SK-N-SH (cell line): ENCODE measurements around the gene ARFGAP1. TPM values are rescaled to one million over a fixed set of nuclear protein-coding genes. Genes with fewer than 3 reads are reported as not detected.

Experiments
- CTCF ChIA-PET: fragments of 300-600, 350-600 bp; formaldehyde crosslinking; extraction: SDS; loops from one replicate; lab custom pipeline; 2021; lab: Yijun Ruan, JAX
- POLR2A ChIA-PET: fragments of 350-600 bp; sonication (Branson Sonifier 250); formaldehyde crosslinking; extraction: SDS; loops from one replicate; lab custom pipeline; 2020; ENCODE audit warnings: antibody characterized with exemption, inconsistent platforms; lab: Yijun Ruan, JAX
- DNase-seq: peaks from one replicate; pipeline ENCODE4 v3.0.0; 2012
- H2AFZ ChIP-seq: fragments of 200-600 bp; sonication (generic); 2 replicates; pipeline ENCODE4 v1.8.1; 2016; ENCODE audit warnings: antibody characterized with exemption, mild to moderate bottlenecking, low read depth
- H3F3A ChIP-seq: fragments of 200-600 bp; sonication (generic); replicated peaks from 2 replicates; pipeline ENCODE3; 2016; ENCODE audit warnings: antibody characterized with exemption, mild to moderate bottlenecking; ENCODE audit not compliant: insufficient read depth
- H3K27ac ChIP-seq, 2 experiments: fragments of 200-500 bp in 1 of 2; fragments of 200-600 bp in 1 of 2; sonication (Bioruptor generic) in 1 of 2; sonication (generic), shearing (Covaris generic) in 1 of 2; 2 replicates each; pipeline versions ENCODE4 v1.5.1 to v1.6.1; 2014 to 2016; ENCODE audit warnings: low read depth in 2 of 2, inconsistent platforms in 1 of 2, low read length in 1 of 2, mild to moderate bottlenecking in 1 of 2, mixed read lengths in 1 of 2
- H3K27me3 ChIP-seq: fragments of 200-600 bp; sonication (generic), shearing (Covaris generic); 2 replicates; pipeline ENCODE4 v1.6.1; 2016; ENCODE audit warnings: mixed run types; ENCODE audit not compliant: insufficient read depth
- H3K36me3 ChIP-seq, 2 experiments: fragments of 200-500 bp in 1 of 2; fragments of 200-600 bp in 1 of 2; sonication (Bioruptor generic) in 1 of 2; sonication (generic) in 1 of 2; replicated peaks in 1 of 2; 2 replicates each; pipeline versions ENCODE3 to v1.5.1; 2014 to 2016; ENCODE audit warnings: low read length in 1 of 2, mild to moderate bottlenecking in 1 of 2; ENCODE audit not compliant: insufficient read depth in 2 of 2, control insufficient read depth in 1 of 2
- H3K4me1 ChIP-seq, 2 experiments: fragments of 200-500 bp in 1 of 2; fragments of 200-600 bp in 1 of 2; sonication (Bioruptor generic) in 1 of 2; sonication (generic), shearing (Covaris generic) in 1 of 2; 2 replicates each; pipeline versions ENCODE4 v1.5.1 to v1.6.1; 2014 to 2016; ENCODE audit warnings: low read depth in 1 of 2, low read length in 1 of 2, mixed run types in 1 of 2; ENCODE audit not compliant: insufficient read depth in 2 of 2, control insufficient read depth in 1 of 2
- H3K4me2 ChIP-seq: fragments of 200-600 bp; sonication (generic), shearing (Covaris generic); 2 replicates; pipeline ENCODE4 v1.6.1; 2017; ENCODE audit warnings: mixed run types
- H3K4me3 ChIP-seq, 2 experiments: fragments of 200-500 bp in 1 of 2; fragments of 200-600 bp in 1 of 2; sonication (Bioruptor generic) in 1 of 2; sonication (generic), shearing (Covaris generic) in 1 of 2; 2 replicates each; pipeline versions ENCODE4 v1.5.1 to v1.8.1; 2014 to 2016; ENCODE audit warnings: low read depth in 2 of 2, inconsistent platforms in 1 of 2, low read length in 1 of 2, mild to moderate bottlenecking in 1 of 2, mixed read lengths in 1 of 2, moderate library complexity in 1 of 2
- H3K79me2 ChIP-seq: fragments of 200-600 bp; sonication (generic); 2 replicates; pipeline ENCODE4 v1.8.1; 2017; ENCODE audit warnings: mild to moderate bottlenecking; ENCODE audit not compliant: insufficient read depth
- H3K9ac ChIP-seq: fragments of 200-600 bp; sonication (generic); 2 replicates; pipeline ENCODE4 v1.6.1; 2017; ENCODE audit warnings: mixed run types
- H3K9me2 ChIP-seq: fragments of 200-600 bp; sonication (generic); 2 replicates; pipeline ENCODE4 v1.6.1; 2017; ENCODE audit warnings: mixed run types
- H3K9me3 ChIP-seq: fragments of 200-600 bp; sonication (generic); 2 replicates; pipeline ENCODE4 v1.6.1; 2017; ENCODE audit warnings: mixed run types, mild to moderate bottlenecking, moderate library complexity
- H4K20me1 ChIP-seq: fragments of 200-600 bp; sonication (generic); 2 replicates; pipeline ENCODE4 v1.6.1; 2017; ENCODE audit warnings: mild to moderate bottlenecking, mixed run types; ENCODE audit not compliant: insufficient read depth
- EZH2phosphoT487 ChIP-seq: fragments of 200-600 bp; sonication (generic); IDR thresholded peaks from 2 replicates; pipeline ENCODE4 v1.6.1; 2017; ENCODE audit warnings: low read depth, mixed run types, mild to moderate bottlenecking, antibody characterized with exemption, moderate library complexity, borderline replicate concordance
- FOSL2 ChIP-seq: IDR thresholded peaks from 2 replicates; pipeline ENCODE4 v1.4.0; 2012; ENCODE audit warnings: low read depth, mild to moderate bottlenecking, moderate library complexity, borderline replicate concordance
- FOXM1 ChIP-seq: IDR thresholded peaks from 2 replicates; pipeline ENCODE4 v1.4.0; 2012; ENCODE audit warnings: low read depth, mild to moderate bottlenecking
- GABPA ChIP-seq: IDR thresholded peaks from 2 replicates; pipeline ENCODE4 v1.4.0; 2012; ENCODE audit warnings: low read depth, mild to moderate bottlenecking
- JUND ChIP-seq: IDR thresholded peaks from 2 replicates; pipeline ENCODE4 v1.4.0; 2012
- MXI1 ChIP-seq: IDR thresholded peaks from 2 replicates; pipeline ENCODE4 v1.6.1; 2012; ENCODE audit warnings: mild to moderate bottlenecking, low read depth, low read length, improper control_type of control experiment
- RAD21 ChIP-seq: IDR thresholded peaks from 2 replicates; pipeline ENCODE4 v1.6.1; 2012; ENCODE audit warnings: mild to moderate bottlenecking, low read length
- SIN3A ChIP-seq: IDR thresholded peaks from 2 replicates; pipeline ENCODE4 v1.6.1; 2012; ENCODE audit warnings: low read depth, mild to moderate bottlenecking, low read length, moderate library complexity, borderline replicate concordance
- TAF1 ChIP-seq: IDR thresholded peaks from 2 replicates; pipeline ENCODE4 v1.6.1; 2012; ENCODE audit warnings: low read depth, mild to moderate bottlenecking, low read length, moderate library complexity, borderline replicate concordance
- TEAD4 ChIP-seq: IDR thresholded peaks from 2 replicates; pipeline ENCODE4 v1.4.0; 2012; ENCODE audit warnings: mild to moderate bottlenecking, borderline replicate concordance; ENCODE audit not compliant: insufficient read depth
- WGBS: methylation state at CpG from one replicate; pipeline ENCODE4 v1.1.6; 2017; ENCODE audit warnings: low lambda C conversion rate; 5-methylcytosine and 5-hydroxymethylcytosine counted together
- polyA plus RNA-seq, 3 experiments: library from polyadenylated mRNA; depleted of rRNA; stranded (reverse); fragments of >200 nt; gene quantifications; 2 replicates each; pipeline ENCODE4 v1.2.3, GENCODE V29; 2012
- TF ChIP-seq, protein P1 (sequence below): fragments of 150-350 bp; IDR thresholded peaks from 2 replicates; pipeline ENCODE4 v1.6.1; 2017; ENCODE audit warnings: antibody characterized with exemption, low read length, low read depth, borderline replicate concordance
- TF ChIP-seq, protein P2 (sequence below): fragments of 200-600 bp; sonication (generic); IDR thresholded peaks from 2 replicates; pipeline ENCODE4 v1.6.1; 2017; ENCODE audit warnings: antibody characterized with exemption, mild to moderate bottlenecking, moderate library complexity
- TF ChIP-seq, protein P3 (sequence below): IDR thresholded peaks from 2 replicates; pipeline ENCODE4 v1.4.0; 2012; ENCODE audit warnings: low read depth, borderline replicate concordance
- TF ChIP-seq, protein P4 (sequence below): IDR thresholded peaks from 2 replicates; pipeline ENCODE4 v1.4.0; 2012; ENCODE audit warnings: low read depth
- TF ChIP-seq, protein P5 (sequence below): fragments of 150-350 bp; IDR thresholded peaks from 2 replicates; pipeline ENCODE4 v1.6.1; 2016; ENCODE audit warnings: mild to moderate bottlenecking, low read depth, low read length

Gene ARFGAP1
- polyA plus RNA-seq, 1 of the 3 experiments (the other 2 are of a cell fraction): 72.7 TPM

DNA sequence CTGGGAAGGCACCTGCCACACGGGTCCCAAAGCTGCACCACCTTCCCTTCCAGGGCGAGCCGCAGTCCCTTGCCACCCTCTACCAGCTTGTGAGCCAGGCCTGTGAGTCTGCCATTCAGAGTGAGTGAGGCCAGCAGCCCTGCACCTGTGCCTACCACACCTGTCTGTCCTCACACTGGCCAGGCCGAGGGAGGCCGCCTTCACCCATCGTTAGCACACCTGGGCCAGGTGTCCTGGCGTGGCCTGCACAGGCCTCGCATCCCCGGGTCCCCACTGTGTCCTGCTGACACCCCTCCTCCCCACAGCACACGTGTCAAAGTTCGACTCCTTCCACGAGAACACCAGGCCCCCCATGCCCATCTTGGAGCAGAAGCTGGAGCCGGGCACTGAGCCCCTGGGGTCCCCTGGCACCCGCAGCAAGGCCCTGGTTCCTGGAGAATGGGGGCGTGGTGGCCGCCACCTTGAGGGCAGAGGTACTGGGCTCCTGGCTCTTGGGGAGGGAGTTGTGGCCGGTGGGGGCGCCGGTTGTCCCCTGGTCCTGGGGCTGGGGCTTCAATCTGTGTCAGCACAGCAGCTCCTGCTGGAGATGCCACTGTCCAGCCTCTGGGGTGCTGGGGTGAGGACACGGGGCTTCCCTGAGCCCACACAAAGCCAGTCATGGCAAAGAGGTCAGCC is 55.5 kb downstream of the ARFGAP1 start:
- Histone ChIP-seq H2AFZ (no peak overlapping the region), H3K79me2 (no peaks in the 10 kb centered on the region), H3F3A (no peaks in the 10 kb centered on the region), H3K27me3 (no peaks in the 10 kb centered on the region; the same call in 1 of the 2 replicates), H3K9me2 (no peaks in the 10 kb centered on the region), H4K20me1 (no peaks in the 10 kb centered on the region), H3K4me3 (no peak overlapping the region), H3K4me2 (no peak overlapping the region), H3K9me3 (no peaks in the 10 kb centered on the region), H3K27ac (no peak overlapping the region), H3K4me1 (peaks cover 0 to 3% of the 10 kb centered on the region in 2 experiments; a peak in 1 of 4 replicates), H3K9ac (no peak overlapping the region), H3K36me3 (no peaks in the 10 kb centered on the region)
- WGBS: 55% methylated on average over 9 of the region's 20 CpGs
- TF ChIP-seq RAD21 (no peak), FOSL2 (no peak), MXI1 (no peak), JUND (no peak), TAF1 (no peak), SIN3A (no peak), TEAD4 (no peak), EZH2phosphoT487 (no peak), GABPA (no peak), FOXM1 (no peak)
- TF ChIP-seq, protein P1, sequence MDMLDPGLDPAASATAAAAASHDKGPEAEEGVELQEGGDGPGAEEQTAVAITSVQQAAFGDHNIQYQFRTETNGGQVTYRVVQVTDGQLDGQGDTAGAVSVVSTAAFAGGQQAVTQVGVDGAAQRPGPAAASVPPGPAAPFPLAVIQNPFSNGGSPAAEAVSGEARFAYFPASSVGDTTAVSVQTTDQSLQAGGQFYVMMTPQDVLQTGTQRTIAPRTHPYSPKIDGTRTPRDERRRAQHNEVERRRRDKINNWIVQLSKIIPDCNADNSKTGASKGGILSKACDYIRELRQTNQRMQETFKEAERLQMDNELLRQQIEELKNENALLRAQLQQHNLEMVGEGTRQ: no peak
- TF ChIP-seq, protein P2, sequence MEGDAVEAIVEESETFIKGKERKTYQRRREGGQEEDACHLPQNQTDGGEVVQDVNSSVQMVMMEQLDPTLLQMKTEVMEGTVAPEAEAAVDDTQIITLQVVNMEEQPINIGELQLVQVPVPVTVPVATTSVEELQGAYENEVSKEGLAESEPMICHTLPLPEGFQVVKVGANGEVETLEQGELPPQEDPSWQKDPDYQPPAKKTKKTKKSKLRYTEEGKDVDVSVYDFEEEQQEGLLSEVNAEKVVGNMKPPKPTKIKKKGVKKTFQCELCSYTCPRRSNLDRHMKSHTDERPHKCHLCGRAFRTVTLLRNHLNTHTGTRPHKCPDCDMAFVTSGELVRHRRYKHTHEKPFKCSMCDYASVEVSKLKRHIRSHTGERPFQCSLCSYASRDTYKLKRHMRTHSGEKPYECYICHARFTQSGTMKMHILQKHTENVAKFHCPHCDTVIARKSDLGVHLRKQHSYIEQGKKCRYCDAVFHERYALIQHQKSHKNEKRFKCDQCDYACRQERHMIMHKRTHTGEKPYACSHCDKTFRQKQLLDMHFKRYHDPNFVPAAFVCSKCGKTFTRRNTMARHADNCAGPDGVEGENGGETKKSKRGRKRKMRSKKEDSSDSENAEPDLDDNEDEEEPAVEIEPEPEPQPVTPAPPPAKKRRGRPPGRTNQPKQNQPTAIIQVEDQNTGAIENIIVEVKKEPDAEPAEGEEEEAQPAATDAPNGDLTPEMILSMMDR: no peak
- TF ChIP-seq, protein P3, sequence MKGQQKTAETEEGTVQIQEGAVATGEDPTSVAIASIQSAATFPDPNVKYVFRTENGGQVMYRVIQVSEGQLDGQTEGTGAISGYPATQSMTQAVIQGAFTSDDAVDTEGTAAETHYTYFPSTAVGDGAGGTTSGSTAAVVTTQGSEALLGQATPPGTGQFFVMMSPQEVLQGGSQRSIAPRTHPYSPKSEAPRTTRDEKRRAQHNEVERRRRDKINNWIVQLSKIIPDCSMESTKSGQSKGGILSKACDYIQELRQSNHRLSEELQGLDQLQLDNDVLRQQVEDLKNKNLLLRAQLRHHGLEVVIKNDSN: no peak
- TF ChIP-seq, protein P4, sequence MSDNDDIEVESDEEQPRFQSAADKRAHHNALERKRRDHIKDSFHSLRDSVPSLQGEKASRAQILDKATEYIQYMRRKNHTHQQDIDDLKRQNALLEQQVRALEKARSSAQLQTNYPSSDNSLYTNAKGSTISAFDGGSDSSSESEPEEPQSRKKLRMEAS: no peak
- TF ChIP-seq, protein P5, sequence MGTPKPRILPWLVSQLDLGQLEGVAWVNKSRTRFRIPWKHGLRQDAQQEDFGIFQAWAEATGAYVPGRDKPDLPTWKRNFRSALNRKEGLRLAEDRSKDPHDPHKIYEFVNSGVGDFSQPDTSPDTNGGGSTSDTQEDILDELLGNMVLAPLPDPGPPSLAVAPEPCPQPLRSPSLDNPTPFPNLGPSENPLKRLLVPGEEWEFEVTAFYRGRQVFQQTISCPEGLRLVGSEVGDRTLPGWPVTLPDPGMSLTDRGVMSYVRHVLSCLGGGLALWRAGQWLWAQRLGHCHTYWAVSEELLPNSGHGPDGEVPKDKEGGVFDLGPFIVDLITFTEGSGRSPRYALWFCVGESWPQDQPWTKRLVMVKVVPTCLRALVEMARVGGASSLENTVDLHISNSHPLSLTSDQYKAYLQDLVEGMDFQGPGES: no peak
- ChIA-PET POLR2A (no interaction called here), CTCF (interaction anchor here (3.0 to 4.0 kb wide), 2 partner anchors 19 to 54 kb away, joined by 15 to 28 read pairs; no protein-coding TSS in a partner anchor)
- DNase-seq: no peak
